Neural progenitor cell (in vitro differentiated cells): ENCODE measurements around the gene USP44.

Experiments
- CTCF ChIP-seq: fragments of 200-600 bp; sonication (generic); IDR thresholded peaks from 2 replicates; pipeline ENCODE4 v1.5.1; 2017; ENCODE audit warnings: antibody characterized with exemption, mild to moderate bottlenecking
- EZH2phosphoT487 ChIP-seq: fragments of 200-600 bp; sonication (generic); IDR thresholded peaks from 2 replicates; pipeline ENCODE4 v1.6.1; 2017; ENCODE audit warnings: antibody characterized with exemption

- no peak for TF ChIP-seq CTCF
- no peak for TF ChIP-seq EZH2phosphoT487
Observed at GRCh38 chr12:95549392-95550084, 1.7 kb downstream of the USP44 start.
